NT2/D1 (cell line): Measurements from ENCODE around the gene CALML6.

Experiments used
- DNase-seq: peaks from one replicate; pipeline ENCODE4 v3.0.0-alpha.2; 2011; ENCODE audit warnings: low read depth, low spot score
- H3K27me3 ChIP-seq: 2 replicates; pipeline ENCODE4 v1.6.0; 2011; ENCODE audit warnings: mild to moderate bottlenecking; ENCODE audit not compliant: insufficient read length, insufficient read depth
- H3K36me3 ChIP-seq: 2 replicates; pipeline ENCODE4 v1.6.1; 2011; ENCODE audit warnings: mild to moderate bottlenecking, low read length, mixed read lengths; ENCODE audit not compliant: insufficient read depth, insufficient read length
- H3K4me1 ChIP-seq: 2 replicates; pipeline ENCODE4 v1.5.1; 2011; ENCODE audit not compliant: insufficient read depth, insufficient read length
- H3K4me3 ChIP-seq: 2 replicates; pipeline ENCODE4 v1.5.1; 2011; ENCODE audit warnings: low read depth; ENCODE audit not compliant: insufficient read length
- H3K9ac ChIP-seq: 2 replicates; pipeline ENCODE4 v1.6.0; 2011; ENCODE audit warnings: low read depth; ENCODE audit not compliant: insufficient read length
- H3K9me3 ChIP-seq: 2 replicates; pipeline ENCODE4 v1.5.1; 2011; ENCODE audit warnings: mild to moderate bottlenecking, low read length; ENCODE audit not compliant: insufficient read depth
- SUZ12 ChIP-seq: IDR thresholded peaks from 2 replicates; pipeline ENCODE4 v1.6.1; 2011; ENCODE audit not compliant: insufficient read length, insufficient read depth; ENCODE audit errors: extremely low read depth
- YY1 ChIP-seq: IDR thresholded peaks from 2 replicates; pipeline ENCODE4 v1.6.1; 2011; ENCODE audit not compliant: insufficient read length, insufficient read depth
- ZNF274 ChIP-seq: IDR thresholded peaks from 2 replicates; pipeline ENCODE4 v1.6.1; 2011; ENCODE audit warnings: mild to moderate bottlenecking, low read depth, low read length

The CALML6 gene

GRCh38 chr1:1942753-1943656 is 27.9 kb downstream of the CALML6 start:
- H3K4me1 ChIP-seq = peaks cover 13% of the 10 kb centered on the region
- no peak overlapping the region for H3K9ac ChIP-seq
- TF ChIP-seq SUZ12 (no peak), YY1 (no peak), ZNF274 (no peak)
- H3K36me3 ChIP-seq = no peaks in the 10 kb centered on the region
- no peak overlapping the region for H3K4me3 ChIP-seq
- no peaks in the 10 kb centered on the region for H3K9me3 ChIP-seq
- H3K27me3 ChIP-seq = peaks cover 2% of the 10 kb centered on the region
- DNase-seq = no peak

GRCh38 chr1:1943834-1944570 is 28.9 kb downstream of the CALML6 start:
- Histone ChIP-seq H3K9ac (peak overlapping the region; percentile 32), H3K36me3 (no peaks in the 10 kb centered on the region)
- DNase-seq = no peak

GRCh38 chr1:1945782-1946393 is 30.8 kb downstream of the CALML6 start:
- DNase-seq = no peak
- no peak overlapping the region for H3K9ac ChIP-seq
- H3K4me1 ChIP-seq = peaks cover 13% of the 10 kb centered on the region
- no peaks in the 10 kb centered on the region for H3K36me3 ChIP-seq
- H3K9me3 ChIP-seq = 0 out of 2 replicates have a peak, but pooled peaks cover 2% of the 10 kb centered on the region
- H3K4me3 ChIP-seq = no peak overlapping the region
- peaks cover 2% of the 10 kb centered on the region for H3K27me3 ChIP-seq
- TF ChIP-seq ZNF274 = no peak

More at GRCh38 chr1:1943834-1944570, 28.9 kb downstream of the CALML6 start:
- Histone ChIP-seq H3K27me3 (peaks cover 2% of the 10 kb centered on the region), H3K9me3 (no peaks in the 10 kb centered on the region), H3K4me3 (peak overlapping the region; percentile 28), H3K4me1 (peaks cover 13% of the 10 kb centered on the region)
- TF ChIP-seq YY1 (no peak), ZNF274 (no peak), SUZ12 (no peak)

- no peak overlapping the region for H3K4me3 ChIP-seq
- 0 out of 2 replicates have a peak, but pooled peaks cover 5% of the 10 kb centered on the region for H3K9me3 ChIP-seq
- H3K27me3 ChIP-seq = peaks cover 2% of the 10 kb centered on the region
- H3K36me3 ChIP-seq = no peaks in the 10 kb centered on the region
- no peak for TF ChIP-seq SUZ12
- no peak for TF ChIP-seq YY1
- no peak for TF ChIP-seq ZNF274
- peaks cover 13% of the 10 kb centered on the region for H3K4me1 ChIP-seq
- no peak overlapping the region for H3K9ac ChIP-seq
- no peak for DNase-seq
These were observed 31.5 kb downstream of the CALML6 start for GRCh38 chr1:1946540-1946939.

GRCh38 chr1:1947493-1947892 is 32.4 kb downstream of the CALML6 start:
- Histone ChIP-seq H3K36me3 (no peaks in the 10 kb centered on the region), H3K9me3 (0 out of 2 replicates have a peak, but pooled peaks cover 5% of the 10 kb centered on the region), H3K4me3 (no peak overlapping the region), H3K27me3 (peaks cover 2% of the 10 kb centered on the region), H3K9ac (no peak overlapping the region), H3K4me1 (peaks cover 12% of the 10 kb centered on the region)
- no peak for DNase-seq
- TF ChIP-seq YY1 (no peak), SUZ12 (no peak), ZNF274 (no peak)

GRCh38 chr1:1948783-1949182 is 33.7 kb downstream of the CALML6 start:
- H3K27me3 ChIP-seq = peaks cover 2% of the 10 kb centered on the region
- no peak overlapping the region for H3K9ac ChIP-seq
- H3K4me1 ChIP-seq = peaks cover under 1% of the 10 kb centered on the region
- no peak for TF ChIP-seq YY1
- no peak for TF ChIP-seq SUZ12
- no peak for TF ChIP-seq ZNF274
- H3K9me3 ChIP-seq = 0 out of 2 replicates have a peak, but pooled peaks cover 5% of the 10 kb centered on the region
- H3K36me3 ChIP-seq = no peaks in the 10 kb centered on the region
- no peak overlapping the region for H3K4me3 ChIP-seq
- no peak for DNase-seq
